GM12878 (cell line): ENCODE data around the gene RCOR2. TPM values are rescaled to one million over a fixed set of nuclear protein-coding genes. Genes with fewer than 3 reads are reported as not detected.

Experiments used
- ATF7 ChIP-seq: fragments of 450-650 bp; IDR thresholded peaks from 2 replicates; pipeline ENCODE4 v1.6.1; 2016; ENCODE audit warnings: low read depth, mild to moderate bottlenecking
- EP300 ChIP-seq, 2 experiments: fragments of 150-350 bp in 1 of 2; IDR thresholded peaks; 2 replicates each; pipeline ENCODE4 v1.6.1; 2011 to 2012; ENCODE audit warnings: low read depth in 2 of 2, low read length in 2 of 2, borderline replicate concordance in 1 of 2, improper control_type of control experiment in 1 of 2, inconsistent platforms in 1 of 2; ENCODE audit not compliant: control insufficient read depth in 1 of 2
- FOXK2 ChIP-seq: fragments of 450-650 bp; IDR thresholded peaks from 2 replicates; pipeline ENCODE4 v1.6.1; 2017; ENCODE audit warnings: mild to moderate bottlenecking, moderate library complexity
- MYB ChIP-seq: fragments of 150-350 bp; IDR thresholded peaks from 2 replicates; pipeline ENCODE4 v1.6.1; 2014; ENCODE audit warnings: mild to moderate bottlenecking, low read depth, low read length, borderline replicate concordance
- NRF1 ChIP-seq: conservative IDR thresholded peaks from 2 replicates; pipeline ENCODE4 v1.6.1; 2011; ENCODE audit warnings: mild to moderate bottlenecking, low read depth, low read length, improper control_type of control experiment
- POLR2AphosphoS2 ChIP-seq: IDR thresholded peaks from 2 replicates; pipeline ENCODE4 v1.6.1; 2011; ENCODE audit warnings: low read depth, mild to moderate bottlenecking, low read length, improper control_type of control experiment, moderate library complexity
- SMAD5 ChIP-seq: IDR thresholded peaks from 2 replicates; pipeline ENCODE4 v1.6.1; 2016; ENCODE audit warnings: antibody characterized with exemption, low read depth
- SREBF2 ChIP-seq: IDR thresholded peaks from 2 replicates; pipeline ENCODE4 v1.6.1; 2012; ENCODE audit warnings: mild to moderate bottlenecking, low read length
- STAT3 ChIP-seq: IDR thresholded peaks from 2 replicates; pipeline ENCODE4 v1.6.1; 2011; ENCODE audit warnings: low read depth, low read length, improper control_type of control experiment
- TARDBP ChIP-seq: IDR thresholded peaks from 2 replicates; pipeline ENCODE4 v1.6.1; 2016; ENCODE audit warnings: borderline replicate concordance
- TBL1XR1 ChIP-seq: IDR thresholded peaks from 2 replicates; pipeline ENCODE4 v1.6.1; 2012; ENCODE audit warnings: low read depth, low read length, improper control_type of control experiment
- TCF3 ChIP-seq: IDR thresholded peaks from 2 replicates; pipeline ENCODE4 v1.6.1; 2012; ENCODE audit warnings: low read depth, mild to moderate bottlenecking, low read length, borderline replicate concordance; ENCODE audit not compliant: insufficient read depth
- polyA plus RNA-seq, 11 experiments: library from polyadenylated mRNA; depleted of rRNA in 4 of 11; unstranded in 6 of 11; stranded (reverse) in 5 of 11; fragments of >200 nt; fragmentation: Nextera tagmentation in 4 of 11; fragmentation: Illumina TruSeq in 1 of 11; extraction: Ambion mirVana in 4 of 11; extraction: Trizol in 1 of 11; gene quantifications; 1 replicate in 1 of 11; 2 replicates in 10 of 11; pipeline versions ENCODE4 v1.2.1 to v1.2.3, GENCODE V29; 2011 to 2016; ENCODE audit warnings: inconsistent platforms in 2 of 11, missing spikeins in 2 of 11, low read depth in 1 of 11
- total RNA-seq, 4 experiments: library from RNA; depleted of rRNA in 3 of 4; stranded (reverse); fragments of >200 nt in 3 of 4; fragmentation: Illumina TruSeq in 1 of 4; extraction: Trizol in 1 of 4; gene quantifications; 2 replicates each; pipeline versions ENCODE4 v1.2.1 to v1.2.3, GENCODE V29; 2013 to 2021
- TF ChIP-seq, protein P1 (sequence below): fragments of 150-350 bp; IDR thresholded peaks from 2 replicates; pipeline ENCODE4 v1.6.1; 2016; ENCODE audit warnings: low read depth, low read length
- TF ChIP-seq, protein P2 (sequence below): IDR thresholded peaks from 2 replicates; pipeline ENCODE4 v1.6.1; 2012; ENCODE audit warnings: low read depth, low read length, improper control_type of control experiment
- TF ChIP-seq, protein P3 (sequence below): fragments of 450-650 bp; IDR thresholded peaks from 2 replicates; pipeline ENCODE4 v1.6.1; 2016; ENCODE audit warnings: mild to moderate bottlenecking
- TF ChIP-seq, protein P4 (sequence below): fragments of 150-350 bp; IDR thresholded peaks from 2 replicates; pipeline ENCODE4 v1.6.1; 2014; ENCODE audit warnings: mild to moderate bottlenecking, low read depth, low read length
- TF ChIP-seq, protein P5 (sequence below): IDR thresholded peaks from 2 replicates; pipeline ENCODE4 v1.6.1; 2012; ENCODE audit warnings: low read length, inconsistent platforms

RCOR2 gene
- total and polyA plus RNA-seq, 10 of the 15 experiments (the other 5 are each of a cell fraction or from before 2014, with no cell fraction given): 0.06 to 0.32 (median 0.17) TPM; not detected in 5

DNA sequence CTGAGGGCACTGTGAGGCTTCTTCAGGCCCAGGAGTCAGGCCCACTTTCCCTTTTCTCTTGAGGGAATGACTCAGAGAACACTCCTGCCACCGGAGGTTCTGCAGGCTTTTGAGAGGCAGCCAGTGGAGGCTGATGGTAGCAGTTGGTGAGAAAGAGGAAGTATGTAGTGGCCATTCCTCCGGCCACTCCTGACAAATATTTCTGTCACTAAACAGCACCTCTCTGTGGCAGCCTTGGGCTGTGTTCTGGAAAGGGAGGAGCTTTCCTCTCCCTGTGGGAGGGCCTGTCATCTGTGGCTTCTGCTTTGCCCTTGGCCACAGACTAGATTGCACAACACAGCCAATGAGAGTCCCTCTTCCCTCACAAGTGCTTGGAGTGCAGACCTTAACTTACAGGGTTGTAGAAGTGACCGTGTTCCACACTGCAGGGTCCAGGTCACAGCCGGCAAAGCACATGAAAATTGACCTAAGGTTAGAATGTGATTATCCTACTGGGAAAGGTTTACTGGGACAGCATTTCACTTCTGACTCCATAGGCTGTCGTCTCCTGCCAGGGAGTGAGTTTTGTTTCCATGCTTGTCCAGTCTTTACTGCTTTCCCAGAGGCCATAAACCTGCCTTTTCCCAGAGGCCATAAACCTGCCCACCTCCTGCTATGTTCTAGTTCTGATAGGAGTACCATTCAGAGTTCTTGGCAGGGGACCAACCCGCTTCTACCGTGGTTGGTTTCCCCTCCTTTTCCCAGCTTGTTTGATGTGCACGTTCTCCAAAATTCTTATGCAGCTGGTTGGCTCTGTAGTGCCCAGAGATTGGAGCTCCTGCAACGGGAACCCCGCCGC, 44.8 kb downstream of the RCOR2 start (continued):
- TF ChIP-seq NRF1 (no peak), SMAD5 (no peak), FOXK2 (no peak), ATF7 (peak; percentile 27; the same call in 1 of the 2 replicates), TBL1XR1 (no peak), SREBF2 (no peak), POLR2AphosphoS2 (no peak), TARDBP (no peak), MYB (no peak), STAT3 (no peak), EP300 (IDR thresholded peaks at IDR 0.05; ENCODE audit: borderline replicate concordance in 1 of 2, control insufficient read depth in 1 of 2, low read depth in 2 of 2, low read length in 2 of 2) (no peak), TCF3 (no peak)
- TF ChIP-seq, protein P1, sequence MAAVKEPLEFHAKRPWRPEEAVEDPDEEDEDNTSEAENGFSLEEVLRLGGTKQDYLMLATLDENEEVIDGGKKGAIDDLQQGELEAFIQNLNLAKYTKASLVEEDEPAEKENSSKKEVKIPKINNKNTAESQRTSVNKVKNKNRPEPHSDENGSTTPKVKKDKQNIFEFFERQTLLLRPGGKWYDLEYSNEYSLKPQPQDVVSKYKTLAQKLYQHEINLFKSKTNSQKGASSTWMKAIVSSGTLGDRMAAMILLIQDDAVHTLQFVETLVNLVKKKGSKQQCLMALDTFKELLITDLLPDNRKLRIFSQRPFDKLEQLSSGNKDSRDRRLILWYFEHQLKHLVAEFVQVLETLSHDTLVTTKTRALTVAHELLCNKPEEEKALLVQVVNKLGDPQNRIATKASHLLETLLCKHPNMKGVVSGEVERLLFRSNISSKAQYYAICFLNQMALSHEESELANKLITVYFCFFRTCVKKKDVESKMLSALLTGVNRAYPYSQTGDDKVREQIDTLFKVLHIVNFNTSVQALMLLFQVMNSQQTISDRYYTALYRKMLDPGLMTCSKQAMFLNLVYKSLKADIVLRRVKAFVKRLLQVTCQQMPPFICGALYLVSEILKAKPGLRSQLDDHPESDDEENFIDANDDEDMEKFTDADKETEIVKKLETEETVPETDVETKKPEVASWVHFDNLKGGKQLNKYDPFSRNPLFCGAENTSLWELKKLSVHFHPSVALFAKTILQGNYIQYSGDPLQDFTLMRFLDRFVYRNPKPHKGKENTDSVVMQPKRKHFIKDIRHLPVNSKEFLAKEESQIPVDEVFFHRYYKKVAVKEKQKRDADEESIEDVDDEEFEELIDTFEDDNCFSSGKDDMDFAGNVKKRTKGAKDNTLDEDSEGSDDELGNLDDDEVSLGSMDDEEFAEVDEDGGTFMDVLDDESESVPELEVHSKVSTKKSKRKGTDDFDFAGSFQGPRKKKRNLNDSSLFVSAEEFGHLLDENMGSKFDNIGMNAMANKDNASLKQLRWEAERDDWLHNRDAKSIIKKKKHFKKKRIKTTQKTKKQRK: no peak
- TF ChIP-seq, protein P2, sequence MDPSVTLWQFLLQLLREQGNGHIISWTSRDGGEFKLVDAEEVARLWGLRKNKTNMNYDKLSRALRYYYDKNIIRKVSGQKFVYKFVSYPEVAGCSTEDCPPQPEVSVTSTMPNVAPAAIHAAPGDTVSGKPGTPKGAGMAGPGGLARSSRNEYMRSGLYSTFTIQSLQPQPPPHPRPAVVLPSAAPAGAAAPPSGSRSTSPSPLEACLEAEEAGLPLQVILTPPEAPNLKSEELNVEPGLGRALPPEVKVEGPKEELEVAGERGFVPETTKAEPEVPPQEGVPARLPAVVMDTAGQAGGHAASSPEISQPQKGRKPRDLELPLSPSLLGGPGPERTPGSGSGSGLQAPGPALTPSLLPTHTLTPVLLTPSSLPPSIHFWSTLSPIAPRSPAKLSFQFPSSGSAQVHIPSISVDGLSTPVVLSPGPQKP: 0 out of 2 replicates have a peak, but pooled peaks have one; percentile 48
- TF ChIP-seq, protein P3, sequence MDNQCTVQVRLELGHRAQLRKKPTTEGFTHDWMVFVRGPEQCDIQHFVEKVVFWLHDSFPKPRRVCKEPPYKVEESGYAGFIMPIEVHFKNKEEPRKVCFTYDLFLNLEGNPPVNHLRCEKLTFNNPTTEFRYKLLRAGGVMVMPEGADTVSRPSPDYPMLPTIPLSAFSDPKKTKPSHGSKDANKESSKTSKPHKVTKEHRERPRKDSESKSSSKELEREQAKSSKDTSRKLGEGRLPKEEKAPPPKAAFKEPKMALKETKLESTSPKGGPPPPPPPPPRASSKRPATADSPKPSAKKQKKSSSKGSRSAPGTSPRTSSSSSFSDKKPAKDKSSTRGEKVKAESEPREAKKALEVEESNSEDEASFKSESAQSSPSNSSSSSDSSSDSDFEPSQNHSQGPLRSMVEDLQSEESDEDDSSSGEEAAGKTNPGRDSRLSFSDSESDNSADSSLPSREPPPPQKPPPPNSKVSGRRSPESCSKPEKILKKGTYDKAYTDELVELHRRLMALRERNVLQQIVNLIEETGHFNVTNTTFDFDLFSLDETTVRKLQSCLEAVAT: peak; percentile 32; the same call in 1 of the 2 replicates
- TF ChIP-seq, protein P4, sequence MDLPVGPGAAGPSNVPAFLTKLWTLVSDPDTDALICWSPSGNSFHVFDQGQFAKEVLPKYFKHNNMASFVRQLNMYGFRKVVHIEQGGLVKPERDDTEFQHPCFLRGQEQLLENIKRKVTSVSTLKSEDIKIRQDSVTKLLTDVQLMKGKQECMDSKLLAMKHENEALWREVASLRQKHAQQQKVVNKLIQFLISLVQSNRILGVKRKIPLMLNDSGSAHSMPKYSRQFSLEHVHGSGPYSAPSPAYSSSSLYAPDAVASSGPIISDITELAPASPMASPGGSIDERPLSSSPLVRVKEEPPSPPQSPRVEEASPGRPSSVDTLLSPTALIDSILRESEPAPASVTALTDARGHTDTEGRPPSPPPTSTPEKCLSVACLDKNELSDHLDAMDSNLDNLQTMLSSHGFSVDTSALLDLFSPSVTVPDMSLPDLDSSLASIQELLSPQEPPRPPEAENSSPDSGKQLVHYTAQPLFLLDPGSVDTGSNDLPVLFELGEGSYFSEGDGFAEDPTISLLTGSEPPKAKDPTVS: no peak
- TF ChIP-seq, protein P5, sequence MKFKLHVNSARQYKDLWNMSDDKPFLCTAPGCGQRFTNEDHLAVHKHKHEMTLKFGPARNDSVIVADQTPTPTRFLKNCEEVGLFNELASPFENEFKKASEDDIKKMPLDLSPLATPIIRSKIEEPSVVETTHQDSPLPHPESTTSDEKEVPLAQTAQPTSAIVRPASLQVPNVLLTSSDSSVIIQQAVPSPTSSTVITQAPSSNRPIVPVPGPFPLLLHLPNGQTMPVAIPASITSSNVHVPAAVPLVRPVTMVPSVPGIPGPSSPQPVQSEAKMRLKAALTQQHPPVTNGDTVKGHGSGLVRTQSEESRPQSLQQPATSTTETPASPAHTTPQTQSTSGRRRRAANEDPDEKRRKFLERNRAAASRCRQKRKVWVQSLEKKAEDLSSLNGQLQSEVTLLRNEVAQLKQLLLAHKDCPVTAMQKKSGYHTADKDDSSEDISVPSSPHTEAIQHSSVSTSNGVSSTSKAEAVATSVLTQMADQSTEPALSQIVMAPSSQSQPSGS: no peak
